Sigmoid colon (tissue), 7 donors: Measurements from ENCODE around the gene CPNE4. TPM values are rescaled to one million over a fixed set of nuclear protein-coding genes. Genes with fewer than 3 reads are reported as not detected.

ENCODE experiments used
- DNase-seq: peaks from one replicate; pipeline ENCODE4 v3.0.0-alpha.2; 2019
- H3K27ac ChIP-seq, 4 donors: fragments of 200-600 bp; sonication (generic); one replicate each; pipeline ENCODE4 v1.5.1; 2016 to 2019; ENCODE audit warnings: mild to moderate bottlenecking in 1 of 4
- H3K27me3 ChIP-seq, 3 donors: fragments of 200-600 bp; sonication (generic); one replicate each; pipeline ENCODE4 v1.5.1; 2019; ENCODE audit warnings: mild to moderate bottlenecking in 1 of 3
- H3K36me3 ChIP-seq, 4 donors: fragments of 200-600 bp; sonication (generic); one replicate each; pipeline ENCODE4 v1.5.1; 2016 to 2019
- H3K4me1 ChIP-seq, 4 donors: fragments of 200-600 bp; sonication (generic); one replicate each; pipeline ENCODE4 v1.5.1; 2017 to 2019
- H3K4me3 ChIP-seq, 4 donors: fragments of 200-600 bp; sonication (generic); one replicate each; pipeline ENCODE4 v1.5.1; 2017 to 2019; ENCODE audit warnings: mild to moderate bottlenecking in 2 of 4, moderate library complexity in 1 of 4
- H3K9me3 ChIP-seq, 4 donors: fragments of 200-600 bp in 3 of 4; sonication (generic) in 3 of 4; one replicate each; pipeline versions ENCODE4 v1.5.1 to v1.6.1; 2013 to 2019
- EP300 ChIP-seq, 4 donors: sonication (generic); formaldehyde crosslinking; IDR thresholded peaks; one replicate each; pipeline ENCODE4 v1.6.1; 2017; ENCODE audit warnings: antibody characterized with exemption in 4 of 4
- POLR2A ChIP-seq, 2 donors: fragments of 450-650 bp; IDR thresholded peaks; one replicate each; pipeline ENCODE4 v1.6.1; 2016; ENCODE audit warnings: antibody characterized with exemption in 2 of 2, mild to moderate bottlenecking in 2 of 2, moderate library complexity in 2 of 2
- POLR2AphosphoS5 ChIP-seq, 4 donors: sonication (generic); formaldehyde crosslinking; IDR thresholded peaks; one replicate each; pipeline ENCODE4 v1.6.1; 2017; ENCODE audit warnings: antibody characterized with exemption in 4 of 4
- WGBS, 2 donors: extraction: QIAGEN DNeasy Blood & Tissue Kit; methylation state at CpG; one replicate each; pipeline ENCODE4 v1.1.7; 2013; 5-methylcytosine and 5-hydroxymethylcytosine counted together
- intact Hi-C: fragments of 100-400 bp; cut with DNase I; formaldehyde crosslinking; loops from one replicate; pipeline ENCODE4 v1.15.1; 2023
- polyA plus RNA-seq, 3 donors: library from polyadenylated mRNA; stranded (reverse); fragments of 200-250 nt; gene quantifications; one replicate each; pipeline ENCODE4 v1.2.3, GENCODE V29; 2013
- total RNA-seq, 4 donors: library from RNA; depleted of rRNA; stranded (reverse); fragments of >200 nt; gene quantifications; one replicate each; pipeline ENCODE4 v1.1.0, GENCODE V29; 2016
- TF ChIP-seq, protein P1 (sequence below), 4 experiments: fragments of 450-650 bp in 3 of 4; fragments of 200-600 bp in 1 of 4; IDR thresholded peaks; one replicate each; pipeline ENCODE4 v1.5.1; 2016 to 2019; ENCODE audit warnings: antibody characterized with exemption in 4 of 4, mild to moderate bottlenecking in 3 of 4, moderate library complexity in 2 of 4
- donor health status: healthy with polysubstance abuse.
- donor health status: Bipolar disorder and iron deficiency.
- donor health status: healthy.

Gene CPNE4
- total and polyA plus RNA-seq, 7 donors, result 0.23 to 1.1 (median 0.54) TPM; not detected in 2

DNA sequence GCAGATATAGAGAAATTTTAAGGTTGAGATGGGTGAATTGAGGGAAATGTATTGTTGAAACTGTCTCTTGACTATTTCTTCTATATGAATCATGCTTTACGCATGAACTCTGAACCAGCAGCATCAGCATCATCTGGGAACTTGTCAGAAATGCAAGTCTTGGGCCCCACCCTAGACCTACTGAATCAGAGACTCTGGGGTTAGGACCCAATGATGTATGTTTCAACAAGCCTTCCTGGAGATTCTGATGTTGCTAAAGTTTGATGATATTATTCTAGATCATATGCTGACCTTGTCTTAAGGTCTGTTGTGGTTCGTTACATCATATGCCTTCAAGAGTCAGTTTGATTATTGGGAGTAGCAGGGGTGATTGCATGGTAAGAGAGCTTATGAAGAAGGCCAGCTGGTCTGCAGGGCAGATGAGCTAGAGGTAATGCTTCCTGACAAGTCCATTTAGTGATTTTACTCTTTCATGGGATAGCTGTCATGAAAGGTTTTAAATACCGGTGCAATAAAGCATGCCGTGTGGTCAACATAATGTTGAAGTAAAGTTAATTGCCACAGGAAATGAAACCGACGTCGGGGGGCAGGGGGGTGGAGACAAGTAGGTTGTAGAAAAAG lies 379.6 kb downstream of the CPNE4 start:
- H3K4me1 ChIP-seq, result no peaks in the 10 kb centered on the region
- TF ChIP-seq POLR2AphosphoS5 (IDR thresholded peaks at IDR 0.05) (no peak), POLR2A (IDR thresholded peaks at IDR 0.05) (no peak), EP300 (IDR thresholded peaks at IDR 0.05) (no peak)
- TF ChIP-seq, protein P1, sequence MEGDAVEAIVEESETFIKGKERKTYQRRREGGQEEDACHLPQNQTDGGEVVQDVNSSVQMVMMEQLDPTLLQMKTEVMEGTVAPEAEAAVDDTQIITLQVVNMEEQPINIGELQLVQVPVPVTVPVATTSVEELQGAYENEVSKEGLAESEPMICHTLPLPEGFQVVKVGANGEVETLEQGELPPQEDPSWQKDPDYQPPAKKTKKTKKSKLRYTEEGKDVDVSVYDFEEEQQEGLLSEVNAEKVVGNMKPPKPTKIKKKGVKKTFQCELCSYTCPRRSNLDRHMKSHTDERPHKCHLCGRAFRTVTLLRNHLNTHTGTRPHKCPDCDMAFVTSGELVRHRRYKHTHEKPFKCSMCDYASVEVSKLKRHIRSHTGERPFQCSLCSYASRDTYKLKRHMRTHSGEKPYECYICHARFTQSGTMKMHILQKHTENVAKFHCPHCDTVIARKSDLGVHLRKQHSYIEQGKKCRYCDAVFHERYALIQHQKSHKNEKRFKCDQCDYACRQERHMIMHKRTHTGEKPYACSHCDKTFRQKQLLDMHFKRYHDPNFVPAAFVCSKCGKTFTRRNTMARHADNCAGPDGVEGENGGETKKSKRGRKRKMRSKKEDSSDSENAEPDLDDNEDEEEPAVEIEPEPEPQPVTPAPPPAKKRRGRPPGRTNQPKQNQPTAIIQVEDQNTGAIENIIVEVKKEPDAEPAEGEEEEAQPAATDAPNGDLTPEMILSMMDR (IDR thresholded peaks at IDR 0.05), result no peak
- intact Hi-C loops, result no loop called here
- H3K27me3 ChIP-seq, result no peaks in the 10 kb centered on the region
- H3K4me3 ChIP-seq, result no peak overlapping the region
- H3K9me3 ChIP-seq, result no peaks in the 10 kb centered on the region
- H3K27ac ChIP-seq, result no peak overlapping the region
- WGBS, 2 donors, result 32 to 53% methylated on average over 7 of the region's 7 CpGs
- H3K36me3 ChIP-seq, result no peaks in the 10 kb centered on the region
- DNase-seq, result no peak

DNA sequence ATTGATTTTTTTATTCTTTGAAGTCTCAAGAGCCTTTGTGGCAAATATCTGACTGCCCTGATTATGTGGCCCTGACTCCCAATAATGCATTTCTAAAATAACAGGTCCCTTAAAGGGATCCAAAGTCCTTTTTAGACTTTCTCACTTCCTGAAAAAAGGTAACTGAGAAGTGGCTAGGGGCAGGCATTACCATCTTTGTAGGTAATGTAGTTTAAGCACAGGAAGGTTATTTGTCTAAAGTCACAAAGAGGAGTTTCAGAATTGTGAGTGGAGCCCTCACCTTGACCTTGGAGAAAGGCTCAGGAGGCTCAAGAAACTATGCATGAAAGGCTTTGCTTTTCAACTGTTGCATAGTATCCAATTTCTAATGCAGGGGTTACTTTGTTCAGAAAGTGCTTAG lies 389.2 kb downstream of the CPNE4 start:
- Histone ChIP-seq H3K4me1 (no peaks in the 10 kb centered on the region), H3K27me3 (no peaks in the 10 kb centered on the region), H3K9me3 (no peaks in the 10 kb centered on the region), H3K27ac (no peak overlapping the region), H3K36me3 (no peaks in the 10 kb centered on the region), H3K4me3 (no peak overlapping the region)
- intact Hi-C loops, result no loop called here
- no peak for DNase-seq
- TF ChIP-seq POLR2AphosphoS5 (IDR thresholded peaks at IDR 0.05), result no peak
- no peak for TF ChIP-seq POLR2A (IDR thresholded peaks at IDR 0.05)
- TF ChIP-seq, protein P1 (IDR thresholded peaks at IDR 0.05), result no peak
- no peak for TF ChIP-seq EP300 (IDR thresholded peaks at IDR 0.05)

DNA sequence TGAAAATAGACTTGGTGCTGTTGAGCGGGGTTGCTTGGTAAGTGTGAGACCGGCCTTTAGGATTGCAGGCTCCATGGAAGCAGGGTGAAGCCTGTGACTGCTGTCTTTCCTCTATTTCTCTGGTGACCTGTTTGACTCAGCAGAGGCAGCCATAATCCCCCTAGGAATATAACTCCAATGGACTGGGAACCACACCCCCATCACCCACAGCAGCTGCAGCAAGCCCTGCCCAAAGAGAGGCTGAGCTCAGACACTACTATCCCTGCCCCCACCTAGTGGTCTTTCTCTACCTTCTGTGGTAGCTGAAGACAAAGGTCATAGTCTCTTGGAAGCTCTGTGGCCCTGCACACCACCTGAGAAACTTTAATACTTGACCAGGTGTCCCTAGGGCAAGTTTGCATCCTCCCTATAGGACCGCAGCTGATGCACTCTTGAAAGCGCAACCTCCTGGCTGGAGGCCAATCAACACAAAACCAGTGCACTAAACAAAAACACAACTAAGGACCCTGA lies 398.5 kb downstream of the CPNE4 start:
- no peaks in the 10 kb centered on the region for H3K9me3 ChIP-seq

GRCh38 chr3:131630807-131631206 lies 404.0 kb downstream of the CPNE4 start:
- TF ChIP-seq POLR2A (IDR thresholded peaks at IDR 0.05) (no peak), EP300 (IDR thresholded peaks at IDR 0.05) (no peak), POLR2AphosphoS5 (IDR thresholded peaks at IDR 0.05) (no peak)
- TF ChIP-seq, protein P1 (IDR thresholded peaks at IDR 0.05), result no peak
- H3K27ac ChIP-seq, result no peak overlapping the region
- H3K4me3 ChIP-seq, result no peak overlapping the region
- H3K27me3 ChIP-seq, result no peaks in the 10 kb centered on the region
- H3K36me3 ChIP-seq, result no peaks in the 10 kb centered on the region
- no peaks in the 10 kb centered on the region for H3K4me1 ChIP-seq
- intact Hi-C loops, result no loop called here
- no peaks in the 10 kb centered on the region for H3K9me3 ChIP-seq
- 41 to 75% methylated on average over 1 of the region's 1 CpG for WGBS, 2 donors
- no peak for DNase-seq

More for the DNA sequence above, 398.5 kb downstream of the CPNE4 start:
- Histone ChIP-seq H3K4me3 (no peak overlapping the region), H3K27me3 (no peaks in the 10 kb centered on the region), H3K27ac (no peak overlapping the region), H3K4me1 (no peaks in the 10 kb centered on the region), H3K36me3 (no peaks in the 10 kb centered on the region)
- DNase-seq, result no peak
- intact Hi-C loops, result no loop called here
- 95% methylated on average over 4 of the region's 4 CpGs for WGBS, 2 donors
- TF ChIP-seq, protein P1 (IDR thresholded peaks at IDR 0.05), result no peak
- TF ChIP-seq POLR2A (IDR thresholded peaks at IDR 0.05) (no peak), POLR2AphosphoS5 (IDR thresholded peaks at IDR 0.05) (no peak), EP300 (IDR thresholded peaks at IDR 0.05) (no peak)

DNA sequence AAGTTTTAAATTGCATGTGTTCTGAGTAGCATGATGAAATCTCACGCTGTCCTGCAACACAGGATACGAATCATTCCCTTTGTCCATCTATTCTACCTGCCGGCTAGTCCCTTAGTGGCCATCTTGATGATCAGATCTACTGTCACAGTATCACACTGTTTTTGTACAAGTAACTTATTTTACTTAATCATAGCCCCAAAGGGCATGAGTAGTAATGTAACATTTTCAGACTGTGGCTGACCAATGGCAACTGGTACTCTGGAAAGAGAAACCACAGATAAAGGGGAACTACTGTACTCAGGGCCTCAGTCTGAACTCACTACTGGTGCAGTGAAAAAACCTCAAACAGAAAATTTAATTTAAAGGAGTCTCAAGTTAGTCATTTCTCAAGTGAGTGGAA lies 404.7 kb downstream of the CPNE4 start:
- H3K9me3 ChIP-seq, result no peaks in the 10 kb centered on the region
- intact Hi-C loops, result no loop called here
- WGBS, 2 donors, result 79 to 90% methylated on average over 3 of the region's 3 CpGs
- DNase-seq, result no peak
- H3K36me3 ChIP-seq, result no peaks in the 10 kb centered on the region
- no peak for TF ChIP-seq EP300 (IDR thresholded peaks at IDR 0.05)
- no peak for TF ChIP-seq POLR2AphosphoS5 (IDR thresholded peaks at IDR 0.05)
- no peak for TF ChIP-seq POLR2A (IDR thresholded peaks at IDR 0.05)
- TF ChIP-seq, protein P1 (IDR thresholded peaks at IDR 0.05), result no peak
- H3K4me3 ChIP-seq, result no peak overlapping the region
- H3K4me1 ChIP-seq, result no peaks in the 10 kb centered on the region
- no peak overlapping the region for H3K27ac ChIP-seq
- H3K27me3 ChIP-seq, result no peaks in the 10 kb centered on the region
